NCI-H774 (cell line): ENCODE data around the gene PKIB.
"Not testable (repeated sequence)": the region's sequence is repeated elsewhere in the genome, so short reads cannot be mapped to it uniquely, and the experiment has no call there.

ENCODE experiments used
- DNase-seq: peaks from one replicate; lab custom pipeline; 2025; lab: John Stamatoyannopoulos, UW

Gene PKIB

GRCh38 chr6:122747573-122747972 is 137.4 kb downstream of the PKIB start:
- DNase-seq, result no peak

GRCh38 chr6:122748945-122749344 is 138.7 kb downstream of the PKIB start:
- DNase-seq, result not testable (repeated sequence)

GRCh38 chr6:122749451-122750050 is 139.3 kb downstream of the PKIB start:
- DNase-seq, result peak; percentile 36

- no peak for DNase-seq
These were observed 141.1 kb downstream of the PKIB start for GRCh38 chr6:122751326-122751725.

- DNase-seq, result no peak
These were observed 142.3 kb downstream of the PKIB start for GRCh38 chr6:122752459-122752858.

GRCh38 chr6:122753000-122753687 is 142.9 kb downstream of the PKIB start:
- no peak for DNase-seq

GRCh38 chr6:122753688-122754056 is 143.5 kb downstream of the PKIB start:
- DNase-seq, result peak; percentile 62

- DNase-seq, result no peak
These were observed 144.1 kb downstream of the PKIB start for GRCh38 chr6:122754191-122754731.

- DNase-seq, result no peak
These were observed 145.7 kb downstream of the PKIB start for GRCh38 chr6:122755901-122756300.

GRCh38 chr6:122758927-122759334 is 148.7 kb downstream of the PKIB start:
- no peak for DNase-seq

GRCh38 chr6:122760330-122760729 is 150.1 kb downstream of the PKIB start:
- no peak for DNase-seq

- DNase-seq, result no peak
These were observed 156.1 kb downstream of the PKIB start for GRCh38 chr6:122766256-122766655.

GRCh38 chr6:122770835-122771601 is 160.8 kb downstream of the PKIB start:
- no peak for DNase-seq

- no peak for DNase-seq
These were observed 162.7 kb downstream of the PKIB start for GRCh38 chr6:122772724-122773415.
